Smooth muscle cell (in vitro differentiated cells): ENCODE results near the gene DAZAP2. TPM values are rescaled to one million over a fixed set of nuclear protein-coding genes. Genes with fewer than 3 reads are reported as not detected.
A peak's percentile ranks its signal among the peaks of the same experiment; 100 is the strongest.

Experiments
- DNase-seq: peaks from one replicate; lab custom pipeline; 2025; ENCODE audit not compliant: unreplicated experiment; lab: John Stamatoyannopoulos, UW
- H2AFZ ChIP-seq: fragments of 200-600 bp; sonication (generic); 2 replicates; pipeline ENCODE4 v1.6.0; 2016; ENCODE audit warnings: antibody characterized with exemption, low read depth, mild to moderate bottlenecking
- H3F3A ChIP-seq: fragments of 200-600 bp; sonication (generic); 2 replicates; pipeline ENCODE4 v1.6.0; 2017; ENCODE audit warnings: antibody characterized with exemption, low read depth
- H3K27ac ChIP-seq: fragments of 200-600 bp; sonication (generic); 2 replicates; pipeline ENCODE4 v1.5.1; 2016; ENCODE audit warnings: low read depth, mild to moderate bottlenecking
- H3K27me3 ChIP-seq: fragments of 200-600 bp; sonication (generic); 2 replicates; pipeline ENCODE4 v1.6.1; 2016; ENCODE audit warnings: low read depth, mild to moderate bottlenecking
- H3K36me3 ChIP-seq: fragments of 200-600 bp; sonication (generic); 2 replicates; pipeline ENCODE4 v1.5.1; 2016; ENCODE audit warnings: low read depth
- H3K4me1 ChIP-seq: fragments of 200-600 bp; sonication (generic); 2 replicates; pipeline ENCODE4 v1.5.1; 2016; ENCODE audit warnings: low read depth
- H3K4me2 ChIP-seq: fragments of 200-600 bp; sonication (generic); 2 replicates; pipeline ENCODE4 v1.6.0; 2016; ENCODE audit warnings: mild to moderate bottlenecking
- H3K4me3 ChIP-seq: fragments of 200-600 bp; sonication (generic); 2 replicates; pipeline ENCODE4 v1.5.1; 2016; ENCODE audit warnings: mild to moderate bottlenecking
- H3K79me2 ChIP-seq: fragments of 200-600 bp; sonication (generic); 2 replicates; pipeline ENCODE4 v1.6.0; 2016; ENCODE audit warnings: low read depth, mild to moderate bottlenecking
- H3K9ac ChIP-seq: fragments of 200-600 bp; sonication (generic); 2 replicates; pipeline ENCODE4 v1.6.0; 2016; ENCODE audit warnings: low read depth
- H3K9me3 ChIP-seq: fragments of 200-600 bp; sonication (generic); replicated peaks from 2 replicates; pipeline ENCODE4 v1.5.1; 2016; ENCODE audit warnings: low read depth
- H4K20me1 ChIP-seq: fragments of 200-600 bp; sonication (generic); 2 replicates; pipeline ENCODE4 v1.6.0; 2016; ENCODE audit warnings: low read depth
- WGBS: methylation state at CpG from one replicate; pipeline ENCODE4 v1.1.7; 2016; ENCODE audit warnings: low lambda C conversion rate; 5-methylcytosine and 5-hydroxymethylcytosine counted together
- polyA plus RNA-seq: library from polyadenylated mRNA; unstranded; fragments of >200 nt; fragmentation: Nextera tagmentation; extraction: Ambion mirVana; gene quantifications from 2 replicates; pipeline ENCODE4 v1.2.1, GENCODE V29; 2016
- total RNA-seq: library from RNA; depleted of rRNA; stranded (reverse); fragments of >200 nt; gene quantifications from 2 replicates; pipeline ENCODE4 v1.2.3, GENCODE V29; 2014
- TF ChIP-seq, protein P1 (sequence below): fragments of 200-600 bp; sonication (generic); IDR thresholded peaks from 2 replicates; pipeline ENCODE4 v1.5.1; 2017; ENCODE audit warnings: borderline replicate concordance, mild to moderate bottlenecking, antibody characterized with exemption; ENCODE audit not compliant: insufficient read depth, poor library complexity, severe bottlenecking

The DAZAP2 gene
- total and polyA plus RNA-seq, 2 experiments from 2014 or later, result 166 to 208 TPM

GRCh38 chr12:51214895-51215294, 23.7 kb upstream of the DAZAP2 start:
- Histone ChIP-seq H3K4me3 (no peak overlapping the region), H3K9ac (no peak overlapping the region), H4K20me1 (no peaks in the 10 kb centered on the region), H3K36me3 (no peaks in the 10 kb centered on the region), H2AFZ (no peak overlapping the region), H3K79me2 (peaks cover 9% of the 10 kb centered on the region), H3K4me1 (no peaks in the 10 kb centered on the region), H3K9me3 (no peaks in the 10 kb centered on the region), H3K4me2 (no peak overlapping the region), H3K27me3 (no peaks in the 10 kb centered on the region), H3F3A (peaks cover 5% of the 10 kb centered on the region), H3K27ac (no peak overlapping the region)
- no peak for DNase-seq
- TF ChIP-seq, protein P1, sequence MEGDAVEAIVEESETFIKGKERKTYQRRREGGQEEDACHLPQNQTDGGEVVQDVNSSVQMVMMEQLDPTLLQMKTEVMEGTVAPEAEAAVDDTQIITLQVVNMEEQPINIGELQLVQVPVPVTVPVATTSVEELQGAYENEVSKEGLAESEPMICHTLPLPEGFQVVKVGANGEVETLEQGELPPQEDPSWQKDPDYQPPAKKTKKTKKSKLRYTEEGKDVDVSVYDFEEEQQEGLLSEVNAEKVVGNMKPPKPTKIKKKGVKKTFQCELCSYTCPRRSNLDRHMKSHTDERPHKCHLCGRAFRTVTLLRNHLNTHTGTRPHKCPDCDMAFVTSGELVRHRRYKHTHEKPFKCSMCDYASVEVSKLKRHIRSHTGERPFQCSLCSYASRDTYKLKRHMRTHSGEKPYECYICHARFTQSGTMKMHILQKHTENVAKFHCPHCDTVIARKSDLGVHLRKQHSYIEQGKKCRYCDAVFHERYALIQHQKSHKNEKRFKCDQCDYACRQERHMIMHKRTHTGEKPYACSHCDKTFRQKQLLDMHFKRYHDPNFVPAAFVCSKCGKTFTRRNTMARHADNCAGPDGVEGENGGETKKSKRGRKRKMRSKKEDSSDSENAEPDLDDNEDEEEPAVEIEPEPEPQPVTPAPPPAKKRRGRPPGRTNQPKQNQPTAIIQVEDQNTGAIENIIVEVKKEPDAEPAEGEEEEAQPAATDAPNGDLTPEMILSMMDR, result no peak
- 94% methylated on average over 5 of the region's 5 CpGs for WGBS

GRCh38 chr12:51216642-51217041, 22.0 kb upstream of the DAZAP2 start:
- H3K4me3 ChIP-seq, result peak overlapping the region; percentile 99
- H3K9ac ChIP-seq, result peak overlapping the region; percentile 93
- no peaks in the 10 kb centered on the region for H3K27me3 ChIP-seq
- DNase-seq, result no peak
- H4K20me1 ChIP-seq, result no peaks in the 10 kb centered on the region
- H3K9me3 ChIP-seq, result no peaks in the 10 kb centered on the region
- peak overlapping the region; percentile 84 for H3K4me2 ChIP-seq
- H2AFZ ChIP-seq, result peak overlapping the region; percentile 94
- H3K79me2 ChIP-seq, result peaks cover 13% of the 10 kb centered on the region
- H3F3A ChIP-seq, result peaks cover 5% of the 10 kb centered on the region
- no peaks in the 10 kb centered on the region for H3K4me1 ChIP-seq
- TF ChIP-seq, protein P1, result no peak
- no peaks in the 10 kb centered on the region for H3K36me3 ChIP-seq
- no peak overlapping the region for H3K27ac ChIP-seq
- WGBS, result 37% methylated on average over 7 of the region's 7 CpGs

DNA sequence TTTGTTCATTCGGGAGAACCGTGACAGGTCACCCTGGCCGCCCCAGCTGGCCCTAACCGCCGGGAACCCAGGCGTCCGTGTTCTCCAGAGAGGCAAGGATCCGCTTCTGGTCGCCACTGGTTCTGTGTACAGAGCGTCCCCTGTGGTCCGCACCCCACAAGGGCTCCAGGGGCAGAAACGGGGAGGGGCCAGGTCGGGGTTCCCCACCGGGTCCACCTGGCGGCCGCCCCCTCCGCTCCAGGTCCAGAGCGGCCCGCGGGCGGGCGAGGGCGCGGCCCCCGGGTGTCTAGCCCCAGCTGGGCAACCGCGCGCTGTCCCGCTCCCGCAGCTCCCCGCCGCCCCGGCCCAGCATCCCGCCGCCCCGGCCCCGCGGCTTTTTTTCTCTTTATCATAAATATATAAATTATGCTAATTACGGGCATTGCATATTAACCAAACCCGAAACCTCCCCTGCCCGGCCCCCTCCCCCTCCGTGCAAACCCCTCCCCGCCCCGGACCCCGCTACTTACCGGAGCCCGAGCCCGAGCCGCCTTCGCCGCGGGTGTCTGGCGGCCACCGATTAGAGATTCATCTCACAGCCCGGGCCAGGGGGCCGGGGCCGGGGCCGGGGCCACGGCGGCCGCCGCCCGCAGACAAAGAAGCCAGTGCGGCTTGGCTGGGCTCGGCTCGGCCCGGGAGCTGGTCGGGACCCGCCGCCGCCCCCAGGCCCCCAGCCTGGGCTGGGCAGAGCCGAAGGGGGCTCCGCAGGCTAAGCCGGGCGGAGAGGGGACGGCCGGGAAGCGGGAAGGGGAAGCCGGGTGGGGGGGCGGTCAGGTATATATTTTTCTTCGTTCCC, 21.3 kb upstream of the DAZAP2 start:
- peaks cover 5% of the 10 kb centered on the region for H3F3A ChIP-seq
- H4K20me1 ChIP-seq, result no peaks in the 10 kb centered on the region
- peaks cover 13% of the 10 kb centered on the region for H3K79me2 ChIP-seq
- H3K9me3 ChIP-seq, result no peaks in the 10 kb centered on the region
- no peaks in the 10 kb centered on the region for H3K27me3 ChIP-seq
- H2AFZ ChIP-seq, result peak overlapping the region; percentile 94
- TF ChIP-seq, protein P1, result peak; percentile 15
- H3K9ac ChIP-seq, result peak overlapping the region; percentile 93
- peak overlapping the region; percentile 45 for H3K27ac ChIP-seq
- peak; percentile 43 for DNase-seq
- WGBS, result 2% methylated on average over 27 of the region's 81 CpGs
- peak overlapping the region; percentile 84 for H3K4me2 ChIP-seq
- no peaks in the 10 kb centered on the region for H3K4me1 ChIP-seq
- H3K36me3 ChIP-seq, result no peaks in the 10 kb centered on the region
- peak overlapping the region; percentile 99 for H3K4me3 ChIP-seq
